H9 (cell line): Measurements from ENCODE around the gene CAT. TPM values are rescaled to one million over a fixed set of nuclear protein-coding genes. Genes with fewer than 3 reads are reported as not detected.

Source experiments
- DNase-seq: peaks from one replicate; pipeline ENCODE4 v3.0.0-alpha.2; 2017
- H2AFZ ChIP-seq: one replicate; pipeline ENCODE4 v1.6.1; 2013; ENCODE audit warnings: mild to moderate bottlenecking, low read length, control low read depth, moderate library complexity
- H2AK5ac ChIP-seq: 2 replicates; pipeline ENCODE4 v1.6.1; 2013; ENCODE audit warnings: low read length, control low read depth, mixed read lengths; ENCODE audit not compliant: insufficient read length
- H2BK120ac ChIP-seq: one replicate; pipeline ENCODE4 v1.6.1; 2013; ENCODE audit warnings: low read depth, mild to moderate bottlenecking, low read length, control low read depth, inconsistent platforms; ENCODE audit not compliant: poor library complexity, severe bottlenecking
- H2BK12ac ChIP-seq: 2 replicates; pipeline ENCODE4 v1.6.1; 2013; ENCODE audit warnings: low read length, control low read depth, mixed read lengths, low read depth; ENCODE audit not compliant: insufficient read length
- H2BK15ac ChIP-seq: 2 replicates; pipeline ENCODE4 v1.6.1; 2013; ENCODE audit warnings: low read depth, low read length, control low read depth
- H2BK20ac ChIP-seq: one replicate; pipeline ENCODE4 v1.6.1; 2013; ENCODE audit warnings: low read depth, mild to moderate bottlenecking, low read length, control low read depth, inconsistent platforms; ENCODE audit not compliant: poor library complexity, severe bottlenecking
- H2BK5ac ChIP-seq: 2 replicates; pipeline ENCODE4 v1.6.1; 2013; ENCODE audit warnings: low read length, control low read depth, mixed read lengths; ENCODE audit not compliant: insufficient read length
- H3K14ac ChIP-seq: 2 replicates; pipeline ENCODE4 v1.6.1; 2013; ENCODE audit warnings: low read length, control low read depth; ENCODE audit not compliant: insufficient read depth
- H3K18ac ChIP-seq: 2 replicates; pipeline ENCODE4 v1.6.1; 2013; ENCODE audit warnings: low read depth, mild to moderate bottlenecking, mixed read lengths, low read length, control low read depth; ENCODE audit not compliant: insufficient read length
- H3K23ac ChIP-seq: 2 replicates; pipeline ENCODE4 v1.6.1; 2013; ENCODE audit warnings: low read length, control low read depth, mixed read lengths, low read depth; ENCODE audit not compliant: insufficient read length
- H3K23me2 ChIP-seq: 2 replicates; pipeline ENCODE4 v1.6.1; 2013; ENCODE audit warnings: low read depth, mild to moderate bottlenecking, mixed read lengths, low read length, control low read depth; ENCODE audit not compliant: insufficient read length, poor library complexity, severe bottlenecking
- H3K27ac ChIP-seq: 2 replicates; pipeline ENCODE4 v1.5.1; 2013; ENCODE audit warnings: low read length, control low read depth, mixed read lengths, low read depth; ENCODE audit not compliant: insufficient read length
- H3K27me3 ChIP-seq: 2 replicates; pipeline ENCODE4 v1.6.1; 2013; ENCODE audit warnings: low read length, control low read depth, inconsistent platforms; ENCODE audit not compliant: insufficient read depth
- H3K4ac ChIP-seq: 2 replicates; pipeline ENCODE4 v1.6.1; 2013; ENCODE audit warnings: low read depth, mild to moderate bottlenecking, control low read depth, inconsistent platforms, low read length, moderate library complexity
- H3K4me1 ChIP-seq: 2 replicates; pipeline ENCODE4 v1.6.1; 2013; ENCODE audit warnings: low read length, control low read depth, inconsistent platforms; ENCODE audit not compliant: insufficient read depth
- H3K4me2 ChIP-seq: 2 replicates; pipeline ENCODE4 v1.6.1; 2013; ENCODE audit warnings: low read length, control low read depth, mixed read lengths; ENCODE audit not compliant: insufficient read length, insufficient read depth
- H3K56ac ChIP-seq: 2 replicates; pipeline ENCODE4 v1.6.1; 2013; ENCODE audit warnings: low read depth, mild to moderate bottlenecking, mixed read lengths, low read length, control low read depth; ENCODE audit not compliant: insufficient read length
- H3K79me1 ChIP-seq: 2 replicates; pipeline ENCODE4 v1.6.1; 2013; ENCODE audit warnings: low read depth, mild to moderate bottlenecking, moderate library complexity, low read length, control low read depth, inconsistent platforms; ENCODE audit not compliant: insufficient read depth, poor library complexity, severe bottlenecking
- H3K79me2 ChIP-seq: 2 replicates; pipeline ENCODE4 v1.6.1; 2013; ENCODE audit warnings: low read length, control low read depth, inconsistent platforms; ENCODE audit not compliant: insufficient read depth
- H3K9ac ChIP-seq: 2 replicates; pipeline ENCODE4 v1.6.1; 2013; ENCODE audit warnings: low read length, control low read depth, mixed read lengths; ENCODE audit not compliant: insufficient read length; ENCODE audit errors: extremely low read depth
- H3K9me3 ChIP-seq: one replicate; pipeline ENCODE4 v1.6.1; 2013; ENCODE audit warnings: low read depth, low read length, inconsistent platforms; ENCODE audit not compliant: control insufficient read depth
- H3T11ph ChIP-seq: one replicate; pipeline ENCODE4 v1.6.1; 2013; ENCODE audit warnings: mild to moderate bottlenecking, low read length, control low read depth, inconsistent platforms
- H4K20me1 ChIP-seq: one replicate; pipeline ENCODE4 v1.6.1; 2013; ENCODE audit not compliant: control insufficient read depth, insufficient read length, insufficient read depth
- H4K5ac ChIP-seq: 2 replicates; pipeline ENCODE4 v1.6.1; 2013; ENCODE audit warnings: low read depth, mild to moderate bottlenecking, mixed read lengths, low read length, control low read depth; ENCODE audit not compliant: insufficient read length
- H4K8ac ChIP-seq: replicated peaks from 2 replicates; pipeline ENCODE4 v1.6.1; 2013; ENCODE audit warnings: low read length, control low read depth, mixed read lengths, low read depth; ENCODE audit not compliant: insufficient read length
- H4K91ac ChIP-seq: 2 replicates; pipeline ENCODE4 v1.6.1; 2013; ENCODE audit warnings: low read depth, mild to moderate bottlenecking, moderate library complexity, mixed read lengths, low read length, control low read depth; ENCODE audit not compliant: insufficient read length
- H3K27ac Mint-ChIP-seq, 3 experiments: 2 replicates in 2 of 3; 3 replicates in 1 of 3; pipeline ENCODE4 v1.8.0; 2020 to 2021; ENCODE audit warnings: mixed read lengths in 3 of 3, mild to moderate bottlenecking in 1 of 3, moderate library complexity in 1 of 3
- H3K27me3 Mint-ChIP-seq: 2 replicates; pipeline ENCODE4 v1.8.0; 2021; ENCODE audit warnings: low read depth, mild to moderate bottlenecking, moderate library complexity, mixed read lengths
- H3K36me3 Mint-ChIP-seq, 3 experiments: 2 replicates in 2 of 3; 3 replicates in 1 of 3; pipeline ENCODE4 v1.8.0; 2020 to 2021; ENCODE audit warnings: low read depth in 3 of 3, mixed read lengths in 3 of 3; ENCODE audit not compliant: insufficient read depth in 1 of 3
- H3K4me1 Mint-ChIP-seq, 2 experiments: 2 replicates each; pipeline ENCODE4 v1.8.0; 2020; ENCODE audit warnings: mixed read lengths in 2 of 2
- H3K4me3 Mint-ChIP-seq, 2 experiments: 2 replicates in 1 of 2; 3 replicates in 1 of 2; pipeline ENCODE4 v1.8.0; 2020 to 2021; ENCODE audit warnings: mild to moderate bottlenecking in 2 of 2, mixed read lengths in 2 of 2, moderate library complexity in 1 of 2
- H3K9me3 Mint-ChIP-seq, 2 experiments: 2 replicates in 1 of 2; 3 replicates in 1 of 2; pipeline ENCODE4 v1.8.0; 2020; ENCODE audit warnings: mild to moderate bottlenecking in 2 of 2, mixed read lengths in 2 of 2, moderate library complexity in 1 of 2
- WGBS: extraction: QIAGEN DNeasy Blood & Tissue Kit; methylation state at CpG from one replicate; pipeline ENCODE4 v1.1.7; 2013; ENCODE audit warnings: missing lambda C conversion rate, low lambda C conversion rate, mixed read lengths; ENCODE audit not compliant: insufficient read length; ENCODE audit errors: extremely low coverage; 5-methylcytosine and 5-hydroxymethylcytosine counted together
- total RNA-seq: library from RNA; stranded (reverse); gene quantifications from 2 replicates; pipeline ENCODE4 v1.2.1, GENCODE V29; 2021
- TF ChIP-seq, protein P1 (sequence below): fragments of 200-600 bp; sonication (generic); conservative IDR thresholded peaks from 3 replicates; pipeline ENCODE4 v1.8.0; 2021; ENCODE audit warnings: antibody characterized with exemption, mild to moderate bottlenecking

CAT gene
- total RNA-seq, 1 experiment from 2014 or later, result 9.9 TPM

DNA sequence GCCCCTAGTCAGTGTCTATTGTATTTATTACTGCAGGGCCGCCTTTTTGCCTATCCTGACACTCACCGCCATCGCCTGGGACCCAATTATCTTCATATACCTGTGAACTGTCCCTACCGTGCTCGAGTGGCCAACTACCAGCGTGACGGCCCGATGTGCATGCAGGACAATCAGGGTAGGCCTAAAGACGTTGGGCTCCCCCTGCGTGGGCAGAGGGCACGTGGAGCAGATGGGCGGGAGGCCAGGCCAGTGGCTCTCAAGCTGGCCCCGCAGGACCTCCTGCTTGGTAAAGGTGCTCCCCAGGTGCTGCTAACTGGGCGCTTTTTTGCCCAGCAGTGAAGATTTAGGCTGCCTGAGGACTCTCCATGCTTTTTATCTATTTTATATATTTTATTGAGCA, 22.5 kb downstream of the CAT start:
- TF ChIP-seq, protein P1, sequence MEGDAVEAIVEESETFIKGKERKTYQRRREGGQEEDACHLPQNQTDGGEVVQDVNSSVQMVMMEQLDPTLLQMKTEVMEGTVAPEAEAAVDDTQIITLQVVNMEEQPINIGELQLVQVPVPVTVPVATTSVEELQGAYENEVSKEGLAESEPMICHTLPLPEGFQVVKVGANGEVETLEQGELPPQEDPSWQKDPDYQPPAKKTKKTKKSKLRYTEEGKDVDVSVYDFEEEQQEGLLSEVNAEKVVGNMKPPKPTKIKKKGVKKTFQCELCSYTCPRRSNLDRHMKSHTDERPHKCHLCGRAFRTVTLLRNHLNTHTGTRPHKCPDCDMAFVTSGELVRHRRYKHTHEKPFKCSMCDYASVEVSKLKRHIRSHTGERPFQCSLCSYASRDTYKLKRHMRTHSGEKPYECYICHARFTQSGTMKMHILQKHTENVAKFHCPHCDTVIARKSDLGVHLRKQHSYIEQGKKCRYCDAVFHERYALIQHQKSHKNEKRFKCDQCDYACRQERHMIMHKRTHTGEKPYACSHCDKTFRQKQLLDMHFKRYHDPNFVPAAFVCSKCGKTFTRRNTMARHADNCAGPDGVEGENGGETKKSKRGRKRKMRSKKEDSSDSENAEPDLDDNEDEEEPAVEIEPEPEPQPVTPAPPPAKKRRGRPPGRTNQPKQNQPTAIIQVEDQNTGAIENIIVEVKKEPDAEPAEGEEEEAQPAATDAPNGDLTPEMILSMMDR, result no peak
- Histone ChIP-seq H3K14ac (no peak overlapping the region), H4K91ac (no peak overlapping the region), H3K27me3 (no peaks in the 10 kb centered on the region), H3K23me2 (no peaks in the 10 kb centered on the region), H4K20me1 (peaks cover 2% of the 10 kb centered on the region), H4K8ac (no peak overlapping the region), H3T11ph (no peak overlapping the region), H3K4me2 (no peak overlapping the region), H4K5ac (no peak overlapping the region), H3K9me3 (no peaks in the 10 kb centered on the region), H2AFZ (no peak overlapping the region), H2BK5ac (no peak overlapping the region), H3K4me1 (no peaks in the 10 kb centered on the region), H3K27ac (no peak overlapping the region), H3K79me2 (no peaks in the 10 kb centered on the region), H3K18ac (no peak overlapping the region), H3K4ac (no peak overlapping the region), H3K23ac (no peak overlapping the region), H2BK20ac (no peak overlapping the region), H2BK15ac (no peak overlapping the region), H3K56ac (no peak overlapping the region), H2AK5ac (no peak overlapping the region), H3K79me1 (no peaks in the 10 kb centered on the region), H2BK120ac (no peak overlapping the region), H3K9ac (no peak overlapping the region), H2BK12ac (no peak overlapping the region)
- Mint-ChIP-seq H3K9me3 (peaks cover 7 to 8% of the 10 kb centered on the region in 2 experiments), H3K36me3 (peaks cover 2 to 72% (median 25%) of the 10 kb centered on the region in 3 experiments; a peak in 5 of 7 replicates), H3K4me1 (peaks cover 8 to 10% of the 10 kb centered on the region in 2 experiments), H3K4me3 (no peak overlapping the region), H3K27ac (no peak overlapping the region), H3K27me3 (no peaks in the 10 kb centered on the region)
- DNase-seq, result no peak
- no CpG with 5 or more reads among the region's 14 CpGs for WGBS
